ENCODE results near the gene SPRED1. TPM values are rescaled to one million over a fixed set of nuclear protein-coding genes. Genes with fewer than 3 reads are reported as not detected.

SPRED1 gene
- total and polyA plus RNA-seq, 2 experiments from 2014 or later: 11.4 to 44.0 TPM

DNA sequence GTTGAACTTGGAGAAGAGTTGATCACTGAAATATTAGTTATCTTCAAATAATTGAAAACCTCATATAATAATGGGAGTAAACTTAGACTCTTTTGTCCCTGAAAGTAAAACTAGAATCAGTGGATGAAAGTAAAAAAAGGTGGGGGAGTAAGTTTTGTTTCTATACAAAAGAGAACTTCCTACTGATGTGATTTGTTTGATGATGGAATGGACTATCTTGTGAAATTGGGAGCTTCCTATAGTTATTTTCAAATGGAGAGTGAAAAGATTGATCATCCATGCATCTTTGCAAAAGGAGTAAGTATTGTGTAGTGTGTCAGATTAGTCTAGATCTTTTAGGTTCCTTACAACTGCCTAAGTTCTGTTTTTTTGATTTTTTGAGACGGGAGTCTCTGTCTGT, 28.4 kb downstream of the SPRED1 start:
- H3K4me1 Mint-ChIP-seq: peaks cover 25% of the 10 kb centered on the region
- Histone ChIP-seq H3K36me3 (ENCODE audit: insufficient read depth) (no peaks in the 10 kb centered on the region; the same call in 1 of the 2 replicates), H3K4me2 (no peak overlapping the region), H3K27ac (ENCODE audit: low read depth) (no peak overlapping the region), H4K20me1 (replicated peaks; ENCODE audit: insufficient read depth) (peaks cover 79% of the 10 kb centered on the region), H2AFZ (no peak overlapping the region), H3K4me3 (no peak overlapping the region), H3F3A (replicated peaks; ENCODE audit: low read depth) (no peaks in the 10 kb centered on the region), H3K79me2 (replicated peaks; ENCODE audit: insufficient read depth) (peaks cover 100% of the 10 kb centered on the region), H3K9me2 (ENCODE audit: insufficient read depth) (no peaks in the 10 kb centered on the region), H3K4me1 (ENCODE audit: insufficient read depth) (peaks cover 10% of the 10 kb centered on the region; the same call in 1 of the 2 replicates), H3K27me3 (ENCODE audit: insufficient read depth) (no peaks in the 10 kb centered on the region)
- TF ChIP-seq STAT1 (IDR thresholded peaks at IDR 0.05; ENCODE audit: unreplicated experiment) (no peak), ZNF114 (CRISPR knock-in tag; IDR thresholded peaks at IDR 0.05) (no peak), NANOG (IDR thresholded peaks at IDR 0.05; ENCODE audit: borderline replicate concordance) (no peak), ZNF331 (CRISPR knock-in tag; IDR thresholded peaks at IDR 0.05; ENCODE audit: low read depth) (no peak), ETS1 (IDR thresholded peaks at IDR 0.05) (no peak), JUNB (IDR thresholded peaks at IDR 0.05; ENCODE audit: unreplicated experiment) (no peak)
- H3K36me3 Mint-ChIP-seq (ENCODE audit: low read depth): peaks cover 2% of the 10 kb centered on the region; the same call in 2 of the 3 replicates
- H3K9me3 Mint-ChIP-seq: no peaks in the 10 kb centered on the region
- H3K27me3 Mint-ChIP-seq (ENCODE audit: insufficient read depth, low read depth, poor library complexity): no peaks in the 10 kb centered on the region
- ATAC-seq (no peak), DNase-seq (ENCODE audit: low spot score) (no peak)
- no peak overlapping the region for H3K27ac Mint-ChIP-seq
- no peak overlapping the region for H3K4me3 Mint-ChIP-seq

GRCh38 chr15:38283010-38283409, 30.4 kb downstream of the SPRED1 start:
- Mint-ChIP-seq H3K36me3 (ENCODE audit: low read depth) (peaks cover 8% of the 10 kb centered on the region), H3K4me3 (no peak overlapping the region), H3K9me3 (no peaks in the 10 kb centered on the region), H3K4me1 (peaks cover 25% of the 10 kb centered on the region), H3K27ac (no peak overlapping the region), H3K27me3 (ENCODE audit: insufficient read depth, low read depth, poor library complexity) (no peaks in the 10 kb centered on the region)
- no peak for DNase-seq (ENCODE audit: low spot score)
- ATAC-seq: no peak
- H2AFZ ChIP-seq: no peak overlapping the region
- TF ChIP-seq NANOG (IDR thresholded peaks at IDR 0.05; ENCODE audit: borderline replicate concordance) (no peak), CTCF (conservative IDR thresholded peaks at IDR 0.05; ENCODE audit: low read depth in 2 of 2) (no peak), CREB1 (CRISPR knock-in tag; IDR thresholded peaks at IDR 0.05; ENCODE audit: low read depth) (no peak), POLR2AphosphoS5 (IDR thresholded peaks at IDR 0.05; ENCODE audit: low read depth) (no peak), ZNF331 (CRISPR knock-in tag; IDR thresholded peaks at IDR 0.05; ENCODE audit: low read depth) (no peak), ETS1 (IDR thresholded peaks at IDR 0.05) (no peak), ZNF114 (CRISPR knock-in tag; IDR thresholded peaks at IDR 0.05) (no peak), STAT1 (IDR thresholded peaks at IDR 0.05; ENCODE audit: unreplicated experiment) (no peak), EZH2phosphoT487 (IDR thresholded peaks at IDR 0.05; ENCODE audit: unreplicated experiment) (no peak), JUNB (IDR thresholded peaks at IDR 0.05; ENCODE audit: unreplicated experiment) (no peak)
- H3K4me3 ChIP-seq: no peak overlapping the region
- no peak overlapping the region for H3K4me2 ChIP-seq
- H3K4me1 ChIP-seq (ENCODE audit: insufficient read depth): peaks cover 10% of the 10 kb centered on the region; the same call in 1 of the 2 replicates
- H3F3A ChIP-seq (replicated peaks; ENCODE audit: low read depth): no peaks in the 10 kb centered on the region
- no peaks in the 10 kb centered on the region; the same call in 1 of the 2 replicates for H3K36me3 ChIP-seq (ENCODE audit: insufficient read depth)
- H3K27ac ChIP-seq (ENCODE audit: low read depth): no peak overlapping the region
- H3K27me3 ChIP-seq (ENCODE audit: insufficient read depth): no peaks in the 10 kb centered on the region
- H4K20me1 ChIP-seq (replicated peaks; ENCODE audit: insufficient read depth): peaks cover 71% of the 10 kb centered on the region
- H3K79me2 ChIP-seq (replicated peaks; ENCODE audit: insufficient read depth): peaks cover 100% of the 10 kb centered on the region
- H3K9me2 ChIP-seq (ENCODE audit: insufficient read depth): no peaks in the 10 kb centered on the region

All from GM23338 (cell line).